Body of pancreas (tissue), 4 donors: ENCODE results near the gene SLC22A2. TPM values are rescaled to one million over a fixed set of nuclear protein-coding genes. Genes with fewer than 3 reads are reported as not detected.

Experiments used
- ATAC-seq: fragments of 150-250 bp; one replicate; pipeline ENCODE4 v1.9.1; 2016
- DNase-seq, 4 donors: peaks; one replicate each; pipeline ENCODE4 v3.0.0-alpha.2; 2019
- H3K27ac ChIP-seq, 4 donors: fragments of 200-600 bp; sonication (generic); 1 replicate in 3 of 4; 2 replicates in 1 of 4; pipeline versions ENCODE4 v1.5.1 to v1.6.1; 2016 to 2019; ENCODE audit warnings: mild to moderate bottlenecking in 1 of 4, mixed read lengths in 1 of 4, moderate library complexity in 1 of 4
- H3K27me3 ChIP-seq, 2 donors: fragments of 200-600 bp; sonication (generic); one replicate each; pipeline ENCODE4 v1.6.0; 2016; ENCODE audit warnings: mild to moderate bottlenecking in 1 of 2
- H3K36me3 ChIP-seq, 2 donors: fragments of 200-600 bp; sonication (generic); replicated peaks in 1 of 2; 2 replicates each; pipeline ENCODE4 v1.5.1; 2016; ENCODE audit warnings: low read depth in 2 of 2; ENCODE audit not compliant: insufficient read depth in 1 of 2
- H3K4me1 ChIP-seq: fragments of 200-600 bp; sonication (generic); one replicate; pipeline ENCODE4 v1.6.0; 2016
- H3K4me3 ChIP-seq, 2 donors: fragments of 200-600 bp; sonication (generic); 1 replicate in 1 of 2; 2 replicates in 1 of 2; pipeline ENCODE4 v1.5.1; 2016 to 2019
- H3K9me3 ChIP-seq, 3 donors: fragments of 200-600 bp; sonication (generic); 1 replicate in 2 of 3; 2 replicates in 1 of 3; pipeline ENCODE4 v1.5.1; 2016
- CTCF ChIP-seq, 7 experiments: fragments of 450-650 bp in 4 of 7; fragments of 200-600 bp in 3 of 7; sonication (generic) in 3 of 7; IDR thresholded peaks; one replicate each; pipeline ENCODE4 v1.5.1; 2016 to 2019; ENCODE audit warnings: antibody characterized with exemption in 7 of 7
- POLR2A ChIP-seq, 3 donors: fragments of 450-650 bp; IDR thresholded peaks; one replicate each; pipeline ENCODE4 v1.6.1; 2016; ENCODE audit warnings: antibody characterized with exemption in 3 of 3, mild to moderate bottlenecking in 2 of 3
- WGBS, 2 donors: methylation state at CpG; one replicate each; pipeline ENCODE4 v1.1.5; 2017; 5-methylcytosine and 5-hydroxymethylcytosine counted together
- intact Hi-C: fragments of 100-400 bp; cut with DNase I; formaldehyde crosslinking; loops from one replicate; pipeline ENCODE4 v1.15.1; 2023
- total RNA-seq, 2 donors: library from RNA; depleted of rRNA; stranded (reverse); fragments of >200 nt; gene quantifications; one replicate each; pipeline ENCODE4 v1.1.0, GENCODE V29; 2016

SLC22A2 gene
- total RNA-seq, 2 donors from 2014 or later: not detected

DNA sequence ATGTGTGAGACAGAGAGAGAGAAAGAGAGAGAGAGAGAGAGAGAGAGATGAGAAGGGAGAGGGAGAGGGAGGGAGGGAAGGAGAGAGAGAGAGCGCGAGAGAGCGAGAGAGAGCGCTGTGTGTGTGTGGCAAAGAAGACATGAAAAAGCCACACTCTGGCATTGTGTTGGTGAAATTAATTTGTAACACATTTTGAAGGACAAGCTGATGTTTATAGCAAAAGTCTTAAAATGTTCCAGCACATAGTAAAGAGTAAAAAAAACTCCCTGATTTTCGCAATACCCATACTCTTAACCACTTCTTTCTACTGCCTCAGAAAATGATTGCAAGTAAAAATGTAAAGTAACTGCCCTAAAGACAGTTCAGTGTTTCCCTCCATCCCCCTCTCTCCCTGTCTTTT lies 80.3 kb downstream of the SLC22A2 start:
- H3K4me1 ChIP-seq: no peaks in the 10 kb centered on the region
- no peaks in the 10 kb centered on the region for H3K9me3 ChIP-seq
- H3K4me3 ChIP-seq: no peak overlapping the region
- TF ChIP-seq POLR2A (IDR thresholded peaks at IDR 0.05) (no peak), CTCF (IDR thresholded peaks at IDR 0.05) (no peak)
- H3K27ac ChIP-seq: no peak overlapping the region
- WGBS, 2 donors: 47 to 59% methylated on average over 5 of the region's 5 CpGs
- intact Hi-C loops: no loop called here
- H3K27me3 ChIP-seq: no peaks in the 10 kb centered on the region
- no peak for ATAC-seq
- no peaks in the 10 kb centered on the region for H3K36me3 ChIP-seq
- no peak for DNase-seq

DNA sequence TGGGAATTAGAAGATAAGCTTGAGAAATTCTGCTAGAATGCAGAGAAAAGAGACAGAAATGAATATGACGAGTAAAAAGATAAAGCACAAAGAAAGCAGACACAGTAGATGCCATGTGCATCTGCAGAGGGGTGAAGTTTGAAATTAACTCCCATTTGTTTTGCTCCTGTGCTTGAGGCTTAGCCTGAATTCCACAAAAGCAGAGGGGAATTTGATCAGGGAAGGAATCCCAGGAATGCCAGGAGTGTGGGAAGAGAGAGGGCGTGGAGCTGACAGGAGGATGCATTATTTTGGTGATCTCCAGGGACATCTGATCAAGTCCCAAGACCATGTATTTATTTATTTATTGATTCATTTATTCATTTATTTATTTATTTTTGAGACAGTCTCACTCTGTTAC lies 81.4 kb downstream of the SLC22A2 start:
- H3K4me3 ChIP-seq: no peak overlapping the region
- no peaks in the 10 kb centered on the region for H3K9me3 ChIP-seq
- no peak for DNase-seq
- no peak for ATAC-seq
- H3K4me1 ChIP-seq: no peaks in the 10 kb centered on the region
- intact Hi-C loops: no loop called here
- WGBS, 2 donors: 43 to 50% methylated on average over 2 of the region's 2 CpGs
- TF ChIP-seq POLR2A (IDR thresholded peaks at IDR 0.05) (no peak), CTCF (IDR thresholded peaks at IDR 0.05) (no peak)
- H3K36me3 ChIP-seq: no peaks in the 10 kb centered on the region
- no peaks in the 10 kb centered on the region for H3K27me3 ChIP-seq
- no peak overlapping the region for H3K27ac ChIP-seq

- DNase-seq (no peak), ATAC-seq (no peak)
- Histone ChIP-seq H3K27me3 (no peaks in the 10 kb centered on the region), H3K4me1 (no peaks in the 10 kb centered on the region), H3K36me3 (no peaks in the 10 kb centered on the region), H3K27ac (no peak overlapping the region), H3K9me3 (no peaks in the 10 kb centered on the region), H3K4me3 (no peak overlapping the region)
- no peak for TF ChIP-seq POLR2A (IDR thresholded peaks at IDR 0.05)
- no peak for TF ChIP-seq CTCF (IDR thresholded peaks at IDR 0.05)
- 26 to 28% methylated on average over 2 of the region's 2 CpGs for WGBS, 2 donors
- intact Hi-C loops: no loop called here
Measured at GRCh38 chr6:160174681-160175080, 83.9 kb downstream of the SLC22A2 start.

DNA sequence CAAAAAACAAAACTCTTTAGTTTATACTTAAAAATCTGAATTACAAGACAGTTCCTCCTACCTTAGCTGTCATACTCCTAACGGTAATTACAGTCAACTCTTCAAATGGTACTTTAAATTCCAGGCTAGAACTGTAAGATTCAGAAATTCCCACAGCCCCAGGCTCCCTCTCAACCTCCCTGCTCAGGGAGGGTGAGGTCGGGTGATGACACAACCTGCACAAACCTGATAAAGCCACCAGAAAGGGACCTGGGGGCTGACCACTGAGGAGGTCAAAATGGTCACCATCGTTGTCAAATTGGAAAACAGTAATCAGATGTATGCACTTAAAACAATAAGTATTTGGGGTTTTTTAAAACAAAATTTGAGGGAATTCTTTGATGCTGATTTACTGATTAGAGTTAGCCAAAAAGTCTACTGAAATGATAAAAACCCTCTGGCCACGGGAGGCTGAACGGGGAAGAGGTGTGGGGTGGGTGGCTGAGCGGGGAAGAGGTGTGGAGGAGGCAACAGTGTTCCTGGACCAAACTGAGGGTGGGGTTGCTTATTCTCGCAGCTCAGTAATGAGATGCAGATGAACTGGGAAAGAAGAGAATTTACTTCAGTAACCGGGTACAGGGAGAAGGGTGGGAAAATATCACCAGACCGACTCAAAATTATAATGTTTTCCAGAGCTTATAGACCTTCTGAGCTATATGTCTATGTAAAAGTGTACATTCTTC lies 84.7 kb downstream of the SLC22A2 start:
- 51 to 55% methylated on average over 9 of the region's 9 CpGs for WGBS, 2 donors
- no peak overlapping the region for H3K27ac ChIP-seq
- H3K4me1 ChIP-seq: no peaks in the 10 kb centered on the region
- no peaks in the 10 kb centered on the region for H3K27me3 ChIP-seq
- H3K36me3 ChIP-seq: no peaks in the 10 kb centered on the region
- no peak overlapping the region for H3K4me3 ChIP-seq
- no peaks in the 10 kb centered on the region for H3K9me3 ChIP-seq
- intact Hi-C loops: no loop called here
- no peak for ATAC-seq
- DNase-seq: no peak
- TF ChIP-seq POLR2A (IDR thresholded peaks at IDR 0.05): no peak
- TF ChIP-seq CTCF (IDR thresholded peaks at IDR 0.05): no peak

- Histone ChIP-seq H3K27me3 (no peaks in the 10 kb centered on the region), H3K36me3 (no peaks in the 10 kb centered on the region), H3K27ac (no peak overlapping the region), H3K9me3 (no peaks in the 10 kb centered on the region), H3K4me3 (no peak overlapping the region), H3K4me1 (no peaks in the 10 kb centered on the region)
- WGBS, 2 donors: 87 to 90% methylated on average over 5 of the region's 5 CpGs
- no peak for TF ChIP-seq POLR2A (IDR thresholded peaks at IDR 0.05)
- no peak for TF ChIP-seq CTCF (IDR thresholded peaks at IDR 0.05)
- DNase-seq (no peak), ATAC-seq (no peak)
- intact Hi-C loops: no loop called here
Measured at GRCh38 chr6:160172704-160173103, 85.9 kb downstream of the SLC22A2 start.
